DMS53 treated with DMSO at 0.1 percent for 48 hours (cell line): ENCODE results near the gene CHPF.

ENCODE experiments used
- DNase-seq: peaks from one replicate; lab custom pipeline; 2025; ENCODE audit not compliant: unreplicated experiment; lab: John Stamatoyannopoulos, UW

Gene CHPF

GRCh38 chr2:219515874-219516629 lies 27.6 kb downstream of the CHPF start:
- no peak for DNase-seq

DNA sequence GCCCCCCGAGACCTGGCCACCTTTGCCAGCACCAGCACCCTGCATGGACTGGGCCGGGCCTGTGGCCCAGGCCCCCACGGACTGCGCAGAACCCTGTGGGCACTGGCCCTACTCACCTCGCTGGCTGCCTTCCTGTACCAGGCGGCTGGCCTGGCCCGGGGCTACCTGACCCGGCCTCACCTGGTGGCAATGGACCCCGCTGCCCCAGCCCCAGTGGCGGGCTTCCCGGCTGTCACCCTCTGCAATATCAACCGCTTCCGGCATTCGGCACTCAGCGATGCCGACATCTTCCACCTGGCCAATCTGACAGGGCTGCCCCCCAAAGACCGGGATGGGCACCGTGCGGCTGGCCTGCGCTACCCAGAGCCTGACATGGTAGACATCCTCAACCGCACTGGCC lies 28.8 kb downstream of the CHPF start:
- no peak for DNase-seq

DNA sequence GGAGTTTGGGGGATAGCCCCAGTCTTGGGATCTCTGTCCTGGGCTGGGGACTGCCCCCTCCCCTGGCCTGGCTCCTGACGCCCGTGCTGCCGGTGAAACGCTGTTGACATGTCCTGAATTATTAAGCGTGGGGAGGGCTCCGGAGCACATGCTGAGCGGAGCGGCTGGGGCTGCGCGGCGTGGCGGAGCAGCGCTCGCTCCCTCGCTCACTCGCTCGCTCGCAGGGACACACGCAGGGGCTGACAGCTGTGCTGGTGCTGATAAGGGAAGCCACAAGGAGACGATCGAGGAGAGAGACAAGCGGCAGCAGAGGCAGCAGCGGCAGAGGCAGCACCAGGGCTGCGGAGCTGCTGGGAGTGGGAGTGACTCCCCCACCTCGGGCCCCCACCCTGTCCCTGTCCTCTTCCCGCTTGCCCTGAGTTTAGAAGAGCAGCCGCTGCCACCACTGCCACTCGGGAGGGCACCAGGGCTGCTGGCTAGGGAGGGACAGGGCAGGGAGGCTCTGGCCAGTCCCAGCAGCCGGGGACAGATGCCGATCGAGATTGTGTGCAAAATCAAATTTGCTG lies 29.3 kb downstream of the CHPF start, which contains the start of gene ASIC4:
TSS of gene ASIC4 (plus strand) at position 287 of the 566 bp plus-strand sequence. CDS start at position 530, 243 bp downstream.
- DNase-seq = peak; percentile 7

- DNase-seq = no peak
Observed at GRCh38 chr2:219513787-219514186, 29.8 kb downstream of the CHPF start.

DNA sequence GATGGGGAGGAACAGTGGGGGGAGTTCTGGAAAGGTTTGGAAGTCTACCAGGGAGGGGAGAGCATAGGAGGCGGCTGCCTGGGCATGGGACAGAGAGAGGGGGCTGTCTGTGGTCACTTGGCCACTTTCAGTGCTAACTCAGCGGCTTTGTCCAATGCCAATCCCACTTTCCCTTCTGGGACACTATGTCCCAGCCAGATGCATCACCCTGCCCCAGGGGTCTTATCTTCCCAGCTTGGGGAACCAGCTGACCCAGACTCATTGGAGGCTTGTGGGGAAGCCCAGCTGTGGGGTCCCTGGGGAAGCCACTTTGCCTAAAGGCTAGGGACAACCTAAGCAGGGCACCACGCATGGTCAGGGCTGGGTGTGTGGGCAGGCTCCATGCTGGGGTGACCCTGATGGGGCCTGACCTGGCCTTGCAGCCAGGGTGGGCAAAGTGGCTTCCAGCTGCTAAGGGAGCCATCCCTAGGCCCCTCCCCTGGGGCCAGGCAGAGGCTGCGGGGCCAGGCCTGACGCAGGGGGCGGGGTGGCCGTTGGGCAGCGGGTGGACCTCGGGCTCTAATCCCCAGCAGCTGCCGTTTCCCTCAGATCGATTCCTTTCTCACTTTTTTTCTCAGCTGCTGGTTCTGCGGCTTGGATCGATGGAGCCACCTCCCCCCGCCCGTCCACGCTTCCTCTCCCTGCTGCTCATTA lies 30.9 kb downstream of the CHPF start:
- no peak for DNase-seq

- no peak for DNase-seq
Observed at GRCh38 chr2:219511547-219512325, 31.9 kb downstream of the CHPF start.

DNA sequence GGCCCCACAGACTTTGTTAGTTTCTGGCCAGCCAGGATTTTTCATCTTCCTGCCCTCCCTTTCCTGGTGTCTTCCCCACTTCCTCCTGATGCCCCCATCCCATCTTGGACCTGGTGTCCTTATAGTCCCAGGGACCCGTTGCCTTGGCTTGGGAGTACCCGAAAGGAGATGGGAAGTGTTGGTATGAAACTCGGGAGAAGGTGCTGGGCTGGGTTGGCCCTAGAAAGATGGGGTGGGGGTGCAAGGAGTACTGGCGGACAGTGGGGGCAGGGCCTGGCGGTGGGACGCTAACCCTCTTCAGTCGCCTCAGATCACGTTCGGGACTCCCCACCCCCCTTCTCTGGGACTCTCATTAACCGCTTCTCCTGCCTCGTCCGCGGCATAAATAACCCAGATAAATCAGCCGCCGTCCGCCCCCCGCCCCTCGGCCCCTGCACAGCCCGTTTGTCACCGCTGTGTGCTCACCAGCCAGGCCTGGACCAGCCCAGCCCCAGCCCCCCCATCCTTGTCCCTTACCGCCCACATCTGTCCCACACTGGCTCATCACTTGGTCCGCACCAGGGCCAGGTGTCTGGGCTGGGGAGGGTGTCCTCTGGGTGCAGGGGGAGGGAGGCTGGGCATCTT lies 33.0 kb downstream of the CHPF start:
- no peak for DNase-seq

DNA sequence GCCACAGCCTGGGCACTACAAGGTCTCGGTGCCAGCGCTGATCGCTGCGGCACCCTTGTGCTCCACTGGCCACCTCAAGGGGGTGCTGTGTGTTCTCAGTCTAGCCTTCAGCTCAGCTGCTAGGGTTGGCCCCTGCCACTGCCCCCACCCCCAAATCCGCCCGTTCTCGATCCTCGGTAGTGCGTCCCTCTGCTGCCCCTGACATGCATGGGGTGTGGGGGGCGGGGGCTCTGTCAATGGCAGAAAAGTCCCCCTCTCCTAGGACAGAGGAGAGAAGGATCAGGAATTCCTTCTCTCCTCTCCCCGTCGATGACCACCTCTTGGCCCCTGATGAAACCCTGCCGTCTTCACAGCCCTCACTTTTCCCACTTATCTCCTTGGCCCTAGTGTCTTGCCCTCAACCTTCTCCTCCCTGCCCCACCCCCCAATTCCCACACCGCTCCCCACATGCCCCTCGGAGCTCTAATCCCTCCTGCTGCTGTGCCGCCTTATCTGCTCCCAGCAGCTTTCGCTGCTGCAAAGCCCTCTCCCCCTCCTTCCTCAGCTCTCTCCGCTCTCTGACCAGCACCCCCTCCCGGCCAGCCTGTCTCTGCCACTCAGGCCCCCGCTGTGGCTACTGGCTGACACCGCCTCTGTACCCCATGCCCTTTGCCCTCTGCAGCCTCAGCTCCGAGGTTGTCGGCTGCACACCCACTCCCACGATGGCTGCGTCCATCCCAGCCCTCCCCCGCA lies 33.7 kb downstream of the CHPF start:
- peak; percentile 27 for DNase-seq

- DNase-seq = no peak
Observed at GRCh38 chr2:219508971-219509779, 34.4 kb downstream of the CHPF start.

GRCh38 chr2:219508444-219508734 lies 35.2 kb downstream of the CHPF start:
- no peak for DNase-seq

DNA sequence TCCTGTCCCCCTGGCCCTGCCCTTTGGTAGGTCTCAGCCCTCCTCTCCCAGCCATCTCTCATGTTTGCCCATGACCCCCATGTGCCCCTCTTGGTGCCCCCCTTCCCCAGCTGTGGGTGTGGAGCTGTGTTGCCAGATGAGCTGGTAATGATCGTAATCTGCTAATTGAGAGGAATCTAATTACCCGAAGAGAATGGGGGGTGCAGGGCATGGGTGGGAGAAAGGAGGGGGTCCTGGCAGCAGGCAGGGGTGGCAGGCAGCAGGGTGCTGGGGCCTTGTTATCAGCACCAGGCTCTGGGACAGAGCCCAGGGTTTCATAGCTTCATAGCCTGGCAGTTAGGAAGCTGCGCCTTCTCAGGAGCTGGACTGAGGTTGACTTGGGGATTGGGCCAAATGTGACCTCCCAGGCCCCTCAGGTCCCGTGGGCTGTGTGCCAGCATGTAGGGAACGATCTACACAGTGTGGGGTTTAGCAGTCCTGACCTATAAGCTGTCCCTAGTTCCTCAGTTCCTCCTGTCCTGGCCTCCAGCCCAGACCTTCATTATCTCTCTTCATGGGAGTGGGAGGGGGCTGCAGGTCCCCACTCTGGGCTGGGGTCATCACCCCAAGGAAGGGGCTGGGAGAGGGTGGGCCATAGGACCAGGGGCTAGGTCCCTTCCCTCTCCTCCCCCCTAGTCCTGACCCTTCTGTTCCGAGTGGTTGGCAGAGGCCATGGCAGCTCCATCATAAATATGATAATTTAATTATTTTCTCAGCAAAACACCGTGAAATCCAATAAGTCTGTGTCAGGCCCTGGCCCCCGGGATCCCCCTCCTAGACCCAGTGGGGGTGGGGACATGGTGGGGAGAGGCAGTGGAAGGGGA lies 35.8 kb downstream of the CHPF start:
- no peak for DNase-seq

- no peak for DNase-seq
Observed at GRCh38 chr2:219506802-219507526, 36.6 kb downstream of the CHPF start.

DNA sequence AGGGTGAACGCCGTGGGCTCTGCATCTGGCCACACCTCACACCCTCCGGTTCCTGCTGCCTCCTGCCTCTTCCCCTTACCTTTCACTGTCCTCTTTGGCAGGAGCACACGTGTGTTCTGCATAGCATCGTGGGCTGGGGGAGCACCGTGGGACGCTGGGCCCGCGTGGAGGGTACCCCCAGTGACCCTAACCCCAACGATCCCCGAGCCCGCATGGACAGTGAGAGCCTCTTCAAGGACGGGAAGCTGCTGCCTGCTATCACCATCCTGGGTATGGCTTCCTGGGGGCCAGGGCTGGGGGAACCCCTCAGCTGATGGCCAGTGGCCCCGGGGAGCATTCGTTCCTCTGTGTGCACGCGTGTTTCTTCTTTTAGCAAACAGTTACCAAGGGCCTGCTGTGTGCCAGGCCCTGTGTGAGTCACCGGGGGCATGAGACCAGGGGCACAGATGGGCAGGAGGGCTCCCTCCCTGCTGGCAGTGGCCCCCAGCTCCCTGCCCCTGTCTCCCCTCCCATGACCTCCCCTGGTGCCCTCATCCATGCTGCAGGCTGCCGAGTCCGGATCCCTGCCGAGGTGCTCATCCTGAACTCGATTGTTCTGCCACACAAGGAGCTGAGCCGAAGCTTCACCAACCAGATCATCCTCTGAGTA lies 37.3 kb downstream of the CHPF start:
- DNase-seq = no peak

DNA sequence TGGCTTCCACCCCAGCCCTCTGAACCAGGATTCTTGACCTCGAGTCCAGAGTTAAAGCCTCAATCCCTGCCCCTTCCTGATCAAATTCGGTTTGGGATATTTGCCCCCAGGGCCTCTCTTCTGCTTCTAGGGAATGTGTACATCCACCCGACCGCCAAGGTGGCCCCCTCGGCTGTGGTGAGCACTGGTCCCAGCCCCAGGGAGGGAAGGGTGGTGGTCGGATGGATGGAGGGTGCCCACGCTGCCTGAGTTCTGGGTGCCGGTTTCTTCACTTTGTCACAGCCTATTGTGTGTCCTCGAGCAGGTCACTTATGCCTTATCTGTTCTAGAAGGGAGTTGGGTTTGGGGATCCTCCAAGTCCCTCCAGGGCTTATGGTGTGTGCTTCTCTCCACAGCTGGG lies 38.0 kb downstream of the CHPF start:
- no peak for DNase-seq

DNA sequence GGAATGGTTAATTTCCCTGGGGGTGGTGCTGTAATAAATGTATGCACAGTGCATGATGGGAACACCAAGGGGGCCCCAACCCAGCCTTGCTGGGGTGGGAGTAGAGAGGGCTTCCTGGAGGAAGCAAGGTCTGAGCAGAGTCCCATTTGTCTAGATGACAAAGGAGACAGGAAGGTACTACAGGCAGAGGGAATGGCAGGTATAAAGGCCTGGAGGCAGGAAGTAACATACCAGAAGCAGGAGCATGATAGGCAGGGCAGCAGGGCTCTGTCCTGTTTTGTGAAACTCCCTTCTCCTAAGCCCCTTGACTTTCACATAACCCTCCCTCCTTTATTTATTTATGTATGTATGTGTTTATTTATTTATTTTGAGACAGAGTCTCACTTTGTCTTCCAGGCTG lies 41.0 kb downstream of the CHPF start:
- no peak for DNase-seq

DNA sequence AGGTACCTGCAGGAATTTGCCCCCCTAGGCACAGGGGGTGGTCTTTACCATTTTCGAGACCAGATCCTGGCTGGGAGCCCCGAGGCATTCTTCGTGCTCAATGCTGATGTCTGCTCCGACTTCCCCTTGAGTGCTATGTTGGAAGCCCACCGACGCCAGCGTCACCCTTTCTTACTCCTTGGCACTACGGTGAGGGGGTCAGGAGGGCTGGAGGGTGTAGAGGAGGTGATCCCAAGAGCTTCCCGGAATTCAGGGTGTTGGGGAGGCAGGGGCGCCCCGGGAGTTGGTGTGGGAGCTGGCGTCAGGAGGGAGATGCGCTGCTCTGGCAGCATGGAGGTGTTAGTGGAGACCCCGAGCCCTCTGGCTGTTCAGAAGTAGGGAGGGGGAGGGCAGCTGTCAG lies 41.8 kb downstream of the CHPF start:
- DNase-seq = no peak

GRCh38 chr2:219500135-219500534 lies 43.5 kb downstream of the CHPF start:
- no peak for DNase-seq

DNA sequence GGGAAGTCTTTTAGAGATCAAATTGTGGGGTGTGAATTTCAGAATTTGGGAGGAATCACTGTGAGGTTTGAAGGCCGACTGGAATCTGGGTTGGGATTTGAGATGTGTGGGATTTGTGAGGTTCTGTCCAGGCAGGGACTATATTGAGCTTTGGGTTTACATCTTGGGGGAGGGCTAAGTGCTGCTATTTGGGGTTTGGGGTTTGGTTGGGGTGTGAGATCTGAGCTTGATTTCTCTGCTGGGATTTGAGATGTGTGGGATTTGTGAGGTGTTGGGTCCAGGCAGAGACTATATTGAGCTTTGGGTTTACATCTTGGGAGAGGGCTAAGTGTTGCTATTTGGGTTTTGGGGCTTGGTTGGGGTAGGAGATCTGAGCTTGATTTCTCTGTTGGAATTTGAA lies 44.1 kb downstream of the CHPF start:
- DNase-seq = no peak
